DMS 273 treated with DMSO at 0.1 percent for 48 hours (cell line): ENCODE results near the gene ERC2.
"Not testable (repeated sequence)": the region's sequence is repeated elsewhere in the genome, so short reads cannot be mapped to it uniquely, and the experiment has no call there.

Experiments used
- DNase-seq: peaks from one replicate; lab custom pipeline; 2025; lab: John Stamatoyannopoulos, UW

ERC2 gene

DNA sequence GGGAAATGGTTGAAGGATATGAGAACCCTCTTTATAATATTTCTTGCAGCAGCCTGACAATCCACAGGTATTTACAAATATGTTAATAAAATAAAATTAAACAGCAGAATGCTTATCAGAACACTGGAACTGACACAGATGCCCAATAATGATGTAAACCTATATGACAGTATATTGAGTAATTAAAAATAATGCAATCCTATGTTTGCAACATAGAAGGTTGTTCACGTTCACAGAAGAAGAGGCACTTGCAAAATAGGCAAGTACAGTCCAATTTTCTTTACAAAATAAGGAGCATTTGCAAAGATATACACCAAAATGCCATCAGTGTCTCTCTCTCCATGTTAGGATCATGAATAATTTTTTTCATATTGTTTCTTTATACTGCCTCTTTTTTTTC, 584.2 kb downstream of the ERC2 start:
- no peak for DNase-seq

DNA sequence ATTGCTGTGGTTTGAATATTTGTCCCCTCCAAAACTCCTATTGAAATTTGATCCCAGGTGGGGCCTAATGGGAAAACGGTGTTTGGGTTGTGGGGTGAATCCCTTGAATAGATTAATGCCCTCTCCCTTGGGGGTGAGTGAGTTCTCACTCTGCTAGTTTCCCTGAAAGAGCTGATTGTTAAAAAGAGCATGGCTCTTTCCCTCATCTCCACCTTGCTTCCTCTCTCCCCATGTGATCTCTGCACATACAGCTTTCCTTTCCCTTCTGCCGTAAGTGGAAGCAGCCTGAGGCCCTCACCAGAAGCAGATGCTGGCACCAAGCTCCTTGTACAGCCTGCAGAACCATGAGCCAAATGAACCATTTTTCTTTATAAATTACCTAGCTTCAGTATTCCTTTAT, 586.3 kb downstream of the ERC2 start:
- no peak for DNase-seq

DNA sequence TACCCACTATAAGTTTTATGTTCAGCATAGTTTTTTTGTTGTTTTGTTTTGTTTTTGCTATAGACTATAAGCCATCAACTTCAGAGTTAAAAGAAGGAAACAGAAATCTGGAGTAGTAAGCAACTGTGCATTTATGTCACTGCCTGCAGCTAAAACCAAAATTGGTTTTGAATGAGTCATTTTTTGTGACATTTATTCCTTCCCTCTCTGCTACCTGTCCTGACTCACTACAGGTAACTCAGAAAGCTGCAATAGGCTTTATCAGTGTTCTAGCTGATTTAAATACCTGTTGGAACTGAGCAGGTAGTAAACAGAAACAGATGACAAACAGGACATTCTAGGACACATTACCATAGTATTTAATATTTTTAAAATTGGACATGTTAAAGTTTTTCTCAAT, 587.9 kb downstream of the ERC2 start:
- no peak for DNase-seq

DNA sequence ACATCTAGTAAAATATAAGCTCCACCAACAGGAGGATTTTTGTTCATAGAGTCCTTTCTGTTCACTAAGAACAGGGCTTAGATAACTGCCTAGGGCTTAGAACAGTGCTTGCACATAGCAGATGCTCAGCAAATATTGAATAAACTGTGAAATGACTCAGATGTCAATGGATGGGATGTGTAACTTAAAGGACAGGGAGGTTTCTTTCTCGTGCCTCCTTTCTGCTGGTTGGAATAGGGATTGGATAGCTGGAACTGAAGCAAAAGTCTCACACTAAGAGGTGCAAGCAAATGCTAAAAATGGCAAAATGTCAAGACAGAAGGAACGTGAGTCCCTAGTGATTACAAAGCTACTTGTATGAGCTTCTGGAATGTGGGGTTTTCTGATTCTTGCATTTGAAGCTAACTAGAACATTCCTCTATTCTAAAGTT, 588.4 kb downstream of the ERC2 start:
- DNase-seq: no peak

DNA sequence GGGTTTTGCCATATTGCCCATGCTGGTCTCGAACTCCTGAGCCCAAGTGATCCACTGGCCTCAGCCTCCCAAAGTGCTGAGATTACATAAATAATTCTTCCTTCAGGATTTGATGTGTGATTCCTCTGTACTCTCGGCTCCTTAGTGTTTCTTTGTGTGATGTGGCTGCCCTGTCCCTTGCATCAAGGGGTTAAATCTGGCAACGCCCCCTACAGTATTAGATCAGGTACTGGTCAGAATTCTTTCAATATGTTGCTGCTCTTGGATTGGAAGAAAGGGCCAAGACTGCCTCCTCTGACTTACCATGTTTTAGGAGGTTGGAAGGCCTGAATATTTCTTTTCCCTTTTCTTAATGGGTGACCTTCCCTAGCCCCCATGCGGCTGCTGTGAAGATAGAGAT, 590.6 kb downstream of the ERC2 start:
- DNase-seq: no peak

DNA sequence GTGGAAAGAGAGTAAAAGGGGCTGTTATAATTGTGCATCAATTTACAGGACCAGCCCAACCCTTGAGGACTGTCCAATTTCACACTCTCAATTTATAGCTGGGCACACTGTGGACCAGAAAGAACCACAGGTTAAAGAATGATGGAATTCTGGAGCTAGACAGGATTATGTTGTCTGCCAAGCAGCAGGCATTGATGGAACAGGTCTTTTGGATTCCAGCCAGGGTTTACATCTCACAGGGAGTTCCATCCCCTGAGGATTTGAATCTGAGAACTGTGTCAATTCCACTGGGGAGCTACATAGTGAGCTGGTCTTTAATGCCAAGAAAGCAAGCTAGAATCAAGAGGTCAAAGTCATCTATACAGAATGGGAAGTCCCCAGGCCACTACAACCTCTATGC, 591.7 kb downstream of the ERC2 start:
- no peak for DNase-seq

DNA sequence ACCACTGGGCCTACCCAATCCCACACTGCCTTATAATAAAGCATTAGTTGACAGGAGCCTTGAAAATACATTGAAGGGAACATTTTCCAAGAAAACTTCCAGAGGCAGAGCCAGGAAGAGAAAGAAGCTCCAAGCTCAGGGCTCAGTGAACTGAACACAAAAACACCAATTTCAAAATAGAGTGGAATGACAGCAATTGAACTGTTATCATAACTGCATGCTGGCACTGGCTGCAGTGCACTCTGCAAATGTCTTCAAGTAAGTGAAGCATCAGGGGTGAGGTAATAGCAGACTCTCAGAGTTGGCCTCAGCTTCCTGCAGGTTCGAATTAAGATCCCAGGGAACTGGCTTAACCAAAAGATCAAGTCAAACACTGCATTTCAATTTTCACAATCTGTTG, 593.2 kb downstream of the ERC2 start:
- no peak for DNase-seq

DNA sequence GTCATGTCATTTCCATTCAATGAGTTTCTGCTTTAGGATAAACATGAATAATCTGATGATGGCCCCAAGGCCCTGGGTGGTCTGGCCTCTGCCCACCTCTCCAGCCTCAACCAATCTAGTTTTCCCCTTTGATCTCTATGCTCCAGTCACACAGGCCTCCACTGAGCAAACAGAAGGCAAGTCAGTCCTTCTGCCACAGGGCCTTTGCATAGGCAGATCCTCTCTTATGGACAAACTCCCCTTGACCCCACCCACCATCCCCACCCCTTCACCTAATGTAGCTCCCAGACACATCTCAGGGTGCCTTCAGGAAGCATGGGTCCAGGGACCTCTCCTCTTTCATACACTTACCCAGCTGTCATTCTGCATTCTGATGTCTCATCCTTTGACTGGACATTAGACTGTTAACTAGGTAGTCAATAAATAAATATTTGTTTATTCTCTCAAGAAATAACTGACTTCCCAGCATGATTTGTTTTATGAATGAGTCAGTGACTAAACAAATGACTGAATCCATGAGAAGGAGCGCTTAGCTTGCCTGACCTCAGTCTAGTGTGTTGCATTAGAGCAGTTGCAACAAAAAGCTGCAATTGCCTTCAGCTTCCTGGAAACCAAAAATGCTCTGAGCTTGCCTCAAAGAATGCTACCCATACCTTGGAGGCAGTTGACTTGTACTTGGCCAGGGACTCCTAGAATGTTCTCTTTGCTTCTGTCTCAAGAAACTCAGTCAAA, 594.6 kb downstream of the ERC2 start:
- DNase-seq: no peak

DNA sequence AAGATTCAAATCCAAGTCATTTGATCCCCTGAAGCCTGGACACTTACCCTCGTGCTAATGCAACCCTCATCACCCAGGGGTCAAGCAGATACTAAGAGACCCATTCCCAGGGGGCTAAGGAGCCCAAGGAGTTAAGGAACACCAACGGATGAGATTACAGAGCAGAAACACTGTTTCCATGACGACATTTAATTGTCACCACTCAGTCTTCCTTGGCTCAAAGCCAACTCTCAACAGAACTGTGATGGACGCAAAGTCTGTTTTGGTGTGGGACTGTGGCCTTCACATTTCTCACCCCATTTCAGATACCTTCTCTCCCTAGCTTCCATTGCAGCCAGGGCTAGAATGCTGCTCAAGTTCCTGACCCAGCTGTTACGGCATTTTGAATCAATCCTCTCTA, 597.7 kb downstream of the ERC2 start:
- DNase-seq: no peak

DNA sequence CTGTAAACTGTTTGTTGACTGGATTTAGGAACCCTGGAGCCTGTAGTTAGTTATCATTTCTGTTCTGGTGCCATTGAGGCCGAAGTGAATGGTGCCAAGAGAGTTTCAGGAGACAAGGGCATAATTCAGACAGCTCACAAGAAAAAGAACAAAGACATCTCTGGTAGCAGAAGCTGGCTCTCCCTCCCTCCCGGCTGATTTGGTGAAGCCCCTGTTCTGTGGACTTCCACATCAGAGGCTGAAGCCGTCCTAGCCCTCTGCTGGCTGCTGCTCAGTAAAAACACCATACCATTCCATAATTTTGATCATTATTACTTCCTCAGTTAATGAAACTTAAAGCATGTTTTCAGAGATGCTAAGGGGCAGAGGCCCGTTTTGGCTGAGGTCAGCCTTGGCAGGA, 599.9 kb downstream of the ERC2 start:
- no peak for DNase-seq

DNA sequence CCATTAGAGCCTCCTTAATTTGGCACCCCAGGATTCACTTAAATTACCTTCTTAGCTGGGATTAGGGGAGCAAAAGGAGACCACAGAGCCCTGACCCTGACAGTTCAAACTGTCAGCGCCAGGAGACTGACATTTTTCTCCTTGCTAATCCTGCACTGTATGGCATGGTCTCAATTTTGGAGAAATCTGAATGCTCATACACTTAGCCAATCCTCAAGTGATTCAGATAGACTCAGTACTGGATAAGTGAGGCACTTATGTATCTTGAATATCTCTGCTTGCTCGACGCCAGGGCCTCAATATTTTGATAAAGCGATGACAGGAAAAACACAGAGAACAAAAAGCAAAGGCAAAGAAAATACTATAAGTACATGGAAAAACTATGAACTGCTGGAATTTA, 605.2 kb downstream of the ERC2 start:
- no peak for DNase-seq

DNA sequence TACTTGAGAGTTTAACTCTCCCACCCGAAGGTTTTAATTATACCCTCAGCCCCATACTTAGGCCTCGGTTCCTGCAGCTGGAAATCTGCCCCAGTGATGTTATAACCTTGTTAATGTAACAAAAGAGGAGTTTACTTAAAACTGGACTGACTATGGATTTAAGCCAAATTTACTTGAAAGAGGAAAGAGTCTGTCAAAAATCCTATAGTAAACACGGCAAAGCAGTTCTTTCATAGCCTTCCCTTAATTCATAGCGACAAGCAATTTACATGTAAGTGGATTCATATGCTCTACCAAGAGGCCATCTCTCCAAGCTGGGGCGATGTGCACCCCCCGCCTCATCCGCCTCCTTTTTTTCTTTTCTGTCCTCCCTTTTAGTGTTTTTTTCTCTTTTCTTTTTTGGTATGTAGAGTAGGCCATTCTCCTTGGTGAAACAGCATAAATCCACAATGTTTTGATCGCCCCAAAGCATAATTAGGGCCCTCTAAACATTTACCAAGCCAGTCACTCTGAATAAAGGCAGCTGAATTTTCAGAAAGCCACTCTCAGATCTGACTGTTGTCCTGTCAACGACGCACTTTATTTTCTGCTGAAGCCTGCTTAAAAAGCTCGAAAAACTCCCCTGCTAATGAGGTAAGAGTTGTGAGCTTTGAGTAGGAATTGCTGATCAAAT, 608.1 kb downstream of the ERC2 start:
- no peak for DNase-seq

DNA sequence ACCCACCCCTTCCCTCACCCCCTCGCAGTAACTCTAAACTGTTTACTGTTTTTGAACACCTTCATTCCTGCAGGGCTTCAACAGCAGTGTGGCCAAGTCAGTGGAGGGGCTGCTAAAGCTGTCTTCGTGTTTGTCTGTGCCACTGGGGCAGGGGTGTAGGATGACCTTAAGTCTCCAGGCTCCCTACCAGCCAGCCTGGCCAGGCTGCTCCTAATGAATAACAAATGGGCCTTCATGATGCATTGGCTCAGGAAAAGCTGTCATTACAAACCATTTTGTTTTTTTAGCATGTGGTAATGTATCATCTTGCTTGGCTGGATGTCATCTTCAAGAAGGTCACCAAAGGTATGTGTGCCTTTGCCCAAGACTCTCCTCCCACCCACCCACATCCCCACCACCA, 609.0 kb downstream of the ERC2 start:
- DNase-seq: no peak

DNA sequence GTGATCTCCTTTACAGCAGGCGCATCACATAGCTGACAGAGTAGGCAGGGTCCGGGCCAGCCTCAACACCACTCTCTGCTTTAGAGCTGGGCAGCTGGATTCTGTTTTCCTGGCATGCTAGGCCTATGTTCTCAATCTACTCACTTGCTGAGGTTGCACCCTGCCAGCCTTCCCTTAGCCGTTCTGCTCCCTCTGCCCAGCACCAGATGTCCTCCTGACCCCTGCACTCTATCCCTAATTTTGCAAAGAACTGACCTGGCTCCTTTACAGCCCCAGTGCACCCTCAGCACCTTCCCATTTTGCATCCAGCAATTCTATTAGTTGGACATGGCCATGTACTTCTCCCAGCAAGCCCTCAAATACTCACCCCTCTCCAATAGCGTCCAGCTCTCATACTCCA, 609.5 kb downstream of the ERC2 start:
- no peak for DNase-seq

DNA sequence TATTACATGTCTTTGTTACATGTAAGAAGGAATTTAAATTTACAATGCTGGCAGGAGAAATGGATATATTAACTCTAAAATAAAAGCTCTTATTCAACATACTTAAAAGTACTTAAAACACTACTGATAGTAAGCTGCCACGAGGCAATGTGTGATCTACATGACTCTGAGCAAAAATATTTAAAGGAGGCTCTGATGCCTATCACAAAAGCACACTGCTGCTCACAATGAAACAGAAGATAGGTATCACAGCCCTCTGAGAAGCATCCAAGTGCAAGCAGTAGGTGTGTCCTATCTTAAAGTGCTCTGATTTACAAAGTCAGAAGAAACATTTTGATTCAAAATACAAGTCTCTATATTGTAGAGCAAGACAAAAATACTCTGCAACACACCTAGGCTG, 610.0 kb downstream of the ERC2 start:
- DNase-seq: no peak

DNA sequence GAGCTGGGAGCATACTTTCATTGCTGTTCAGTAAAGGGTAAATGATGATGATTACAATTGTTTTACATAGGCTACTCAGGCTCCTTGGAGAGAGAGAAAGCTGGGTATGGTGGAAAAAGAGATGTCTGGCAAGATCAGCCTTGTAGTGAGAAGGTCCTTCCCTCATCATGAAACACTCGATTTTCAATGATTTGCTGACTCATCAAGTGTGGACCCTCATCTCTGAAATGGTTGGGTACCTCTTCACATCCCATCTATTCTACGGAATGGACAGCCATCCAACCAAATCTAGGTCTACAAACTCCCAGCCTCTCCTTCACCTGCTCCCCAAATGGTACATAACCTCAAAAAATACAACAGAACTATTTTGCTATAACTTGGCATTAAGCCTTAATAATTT, 610.6 kb downstream of the ERC2 start:
- DNase-seq: no peak

DNA sequence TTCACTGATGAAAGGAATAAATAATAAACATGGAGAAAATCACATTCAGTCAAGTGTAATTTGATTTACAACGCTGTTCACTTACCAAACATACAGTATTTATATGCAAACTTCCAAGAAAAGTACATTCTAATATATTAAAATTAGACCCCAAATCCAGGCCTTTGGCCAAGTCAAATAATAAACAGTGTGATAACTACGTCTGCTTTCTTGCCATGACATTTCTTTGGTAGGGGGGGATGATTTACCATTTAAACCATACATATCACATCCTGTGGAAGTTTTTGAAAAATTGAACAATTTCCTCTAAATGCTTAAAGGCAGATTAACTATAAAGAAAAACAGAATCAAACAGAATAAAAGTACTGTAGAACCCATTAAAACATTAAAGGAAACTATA, 613.0 kb downstream of the ERC2 start:
- DNase-seq: no peak

DNA sequence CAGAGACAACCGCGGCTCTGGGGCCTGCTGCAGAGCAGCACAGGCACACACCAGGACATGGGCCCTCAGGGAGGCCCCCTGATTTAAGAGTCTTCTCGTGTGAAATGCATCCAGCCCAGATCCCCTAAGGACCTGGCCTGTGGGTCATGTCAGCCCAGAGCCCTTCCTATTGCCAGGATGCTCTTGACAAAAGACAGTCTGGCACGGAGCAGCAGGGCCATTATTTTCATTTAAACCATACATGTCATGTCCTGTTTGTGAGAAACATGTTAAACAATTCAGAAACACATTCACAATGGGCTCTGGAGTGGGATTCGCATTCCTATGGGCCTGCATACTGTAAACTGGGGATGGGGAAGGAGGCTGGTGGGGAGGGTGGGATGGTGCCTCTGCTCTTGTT, 613.8 kb downstream of the ERC2 start:
- DNase-seq: no peak

DNA sequence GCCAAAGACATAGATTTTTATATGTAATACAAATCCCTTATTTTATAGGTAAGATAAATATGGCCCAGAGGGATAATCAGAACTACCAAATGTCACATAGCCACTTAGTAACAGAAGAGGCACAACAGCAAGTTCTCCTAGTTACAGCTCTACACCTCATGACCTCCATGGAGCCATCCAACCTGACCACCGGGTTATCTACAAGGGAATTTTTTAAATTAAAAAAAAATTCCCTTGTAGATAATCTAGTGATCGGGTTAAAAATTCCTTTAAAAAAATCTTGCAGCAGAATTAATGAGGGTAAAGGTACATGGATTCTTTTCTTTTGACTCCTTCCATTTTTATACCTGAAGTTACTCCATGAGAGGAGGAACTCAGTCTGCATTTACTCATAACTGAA, 615.9 kb downstream of the ERC2 start:
- no peak for DNase-seq

DNA sequence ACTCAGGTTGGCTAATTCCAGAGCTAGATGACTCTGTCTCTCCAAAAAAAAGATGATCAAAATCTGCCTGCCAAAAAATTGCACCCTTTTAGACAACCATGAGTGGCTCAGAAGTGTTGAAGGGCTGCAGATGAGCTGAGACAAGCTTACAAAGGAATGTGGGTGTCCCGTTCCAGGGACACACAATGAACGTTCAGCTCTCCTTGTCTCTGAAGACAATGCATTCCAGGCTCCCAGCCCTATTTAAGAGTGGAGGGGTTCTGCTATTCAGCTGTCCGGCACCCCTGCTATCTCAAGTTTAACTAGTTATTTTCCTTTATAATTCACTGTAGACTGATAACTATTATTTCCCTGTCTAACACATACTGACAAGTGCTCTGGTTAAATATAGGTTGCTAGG, 626.1 kb downstream of the ERC2 start:
- no peak for DNase-seq

DNA sequence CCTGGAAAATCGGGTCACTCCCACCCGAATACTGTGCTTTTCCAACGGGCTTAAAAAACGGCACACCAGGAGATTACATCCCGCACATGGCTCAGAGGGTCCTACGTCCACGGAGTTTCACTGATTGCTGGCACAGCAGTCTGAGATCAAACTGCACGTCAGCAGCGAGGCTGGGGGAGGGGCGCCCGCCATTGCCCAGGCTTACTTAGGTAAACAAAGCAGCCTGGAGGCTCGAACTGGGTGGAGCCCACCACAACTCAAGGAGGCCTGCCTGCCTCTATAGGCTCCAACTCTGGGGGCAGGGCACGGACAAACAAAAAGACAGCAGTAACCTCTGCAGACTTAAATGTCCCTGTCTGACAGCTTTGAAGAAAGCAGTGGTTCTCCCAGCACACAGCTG, 636.4 kb downstream of the ERC2 start:
- DNase-seq: not testable (repeated sequence)

DNA sequence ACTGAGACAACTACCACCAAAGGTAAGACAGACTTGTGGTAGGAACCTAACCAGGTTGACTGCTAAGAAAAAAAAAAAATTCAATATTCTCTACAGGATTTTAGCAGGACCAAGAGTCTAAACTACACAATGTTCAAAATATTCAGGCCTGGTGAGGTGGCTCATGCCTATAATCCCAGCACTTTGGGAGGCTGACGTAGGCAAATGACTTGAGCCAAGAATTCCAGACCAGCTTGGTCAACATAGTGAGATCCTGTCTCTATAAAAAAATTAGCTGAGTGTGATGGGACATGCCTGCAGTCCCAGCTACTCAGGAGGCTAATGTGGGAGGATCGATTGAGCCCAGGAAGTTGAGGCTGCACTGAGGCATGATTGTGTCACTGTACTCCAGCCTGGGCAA, 639.6 kb downstream of the ERC2 start:
- DNase-seq: no peak

DNA sequence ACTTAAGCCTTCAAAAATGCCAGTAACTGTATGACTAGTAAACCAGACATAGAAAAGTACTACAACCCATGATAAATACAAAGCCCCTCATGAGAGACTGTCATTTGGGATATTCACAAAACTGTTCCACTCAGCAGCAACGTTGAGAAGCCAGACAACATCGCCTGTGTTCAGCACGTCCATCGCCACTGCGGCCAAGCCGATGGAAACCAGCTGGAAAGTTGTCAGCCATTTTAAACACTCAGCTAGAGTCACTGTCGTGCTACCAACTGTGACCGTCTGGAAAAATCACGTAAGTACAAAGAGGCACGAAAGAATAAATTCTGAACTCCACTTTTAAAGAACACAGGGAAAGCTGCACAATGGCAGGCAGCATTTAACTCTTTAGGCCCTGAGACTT, 640.5 kb downstream of the ERC2 start:
- no peak for DNase-seq
